Activated CD8-positive, alpha-beta memory T cell treated with anti-CD3 and anti-CD28 coated beads, Interleukin-2, amount 50 U/mL, for 24 hours (primary cell): ENCODE data around the gene RNF125.

ENCODE experiments used
- DNase-seq: peaks from one replicate; pipeline ENCODE4 v3.0.0-alpha.2; 2020; ENCODE audit errors: extremely low read depth

The RNF125 gene

DNA sequence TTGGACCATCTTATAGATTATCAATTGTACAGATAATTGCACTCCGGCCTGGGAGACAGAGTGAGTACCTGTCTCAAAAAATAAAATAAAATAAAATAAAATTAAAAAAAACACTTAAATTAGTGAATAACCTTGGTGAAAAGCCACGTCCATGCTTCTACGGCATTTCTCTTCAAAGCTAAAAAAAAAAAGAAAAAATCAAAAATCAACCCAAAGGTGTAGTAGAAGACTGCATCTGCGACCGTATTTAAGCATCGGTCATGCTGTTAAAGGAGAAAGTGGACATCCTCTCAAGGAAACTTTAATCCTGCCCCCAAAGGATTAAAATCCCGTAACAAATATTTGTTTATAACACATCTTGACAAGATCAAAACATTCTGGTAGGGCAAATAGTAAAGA lies 72.7 kb downstream of the RNF125 start:
- no peak for DNase-seq

DNA sequence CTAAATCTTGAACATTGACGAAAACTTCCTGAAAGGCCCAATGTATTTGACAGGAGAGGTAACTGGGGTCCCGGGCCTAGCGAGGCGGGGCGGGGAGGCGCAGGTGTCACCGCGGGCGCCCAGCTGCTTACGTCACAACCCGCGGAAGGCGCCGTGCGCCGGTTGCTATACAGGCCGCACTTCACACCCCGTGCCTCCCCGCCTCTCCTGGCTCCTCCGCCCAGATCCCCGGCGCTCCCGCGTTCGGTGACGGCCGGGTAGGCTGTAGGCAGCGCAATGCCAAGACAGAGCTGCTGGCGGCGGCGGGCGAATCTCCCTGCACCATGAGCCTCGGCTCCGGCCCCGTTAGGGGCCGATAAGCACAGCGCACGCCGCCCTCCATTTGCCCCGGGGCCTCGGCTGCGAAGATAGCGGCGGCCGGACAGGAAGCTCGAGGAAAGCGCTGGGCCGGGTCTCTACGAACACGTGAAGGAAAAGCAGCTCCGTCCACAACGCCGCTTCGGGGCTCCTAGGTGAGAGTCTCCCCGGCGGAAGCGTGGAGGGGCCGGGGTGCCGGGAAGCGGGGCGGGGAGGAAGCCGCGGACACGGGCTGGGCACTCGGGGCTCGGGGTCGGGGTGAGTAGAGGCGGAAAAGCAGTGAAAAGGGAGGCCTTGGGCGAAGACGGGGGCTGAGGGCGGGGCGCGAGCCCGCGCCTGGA lies 73.2 kb downstream of the RNF125 start, which contains the start of gene RNF138:
RNF138 (plus strand) TSS at position 151 of the 698 bp plus-strand sequence. CDS start 903 bp downstream, outside the sequence.
- DNase-seq, result peak; percentile 65

DNA sequence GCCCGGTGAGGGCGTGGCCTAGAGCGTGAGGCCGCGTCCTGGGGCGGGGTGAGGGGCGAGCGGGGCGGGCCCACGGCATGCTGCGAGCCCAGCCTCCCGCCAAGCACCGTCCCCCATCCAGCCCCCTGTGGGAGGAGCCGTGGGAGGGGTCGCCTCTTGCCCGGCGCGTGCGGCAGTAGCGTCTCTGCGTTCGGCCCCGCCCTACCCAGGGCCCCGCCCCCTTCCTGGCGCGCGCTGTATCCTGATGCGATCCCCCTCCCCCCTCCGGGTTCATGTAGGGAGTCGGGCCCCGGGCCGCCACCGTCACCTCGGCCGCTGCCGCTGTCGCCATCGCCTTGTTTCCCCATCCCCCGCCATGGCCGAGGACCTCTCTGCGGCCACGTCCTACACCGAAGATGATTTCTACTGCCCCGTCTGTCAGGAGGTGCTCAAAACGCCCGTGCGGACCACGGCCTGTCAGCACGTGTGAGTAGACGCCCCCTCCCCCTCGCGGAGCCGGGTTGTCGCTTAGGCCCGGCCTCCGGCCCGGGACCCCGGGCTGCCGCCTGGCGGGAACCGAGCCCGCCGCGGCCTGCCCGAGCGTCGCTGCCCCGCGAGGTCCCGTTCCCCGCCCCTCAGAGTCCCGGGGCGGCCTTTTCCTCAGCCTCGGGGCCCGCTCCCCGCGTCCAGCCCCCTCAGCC lies 73.9 kb downstream of the RNF125 start:
- peak; percentile 99 for DNase-seq

DNA sequence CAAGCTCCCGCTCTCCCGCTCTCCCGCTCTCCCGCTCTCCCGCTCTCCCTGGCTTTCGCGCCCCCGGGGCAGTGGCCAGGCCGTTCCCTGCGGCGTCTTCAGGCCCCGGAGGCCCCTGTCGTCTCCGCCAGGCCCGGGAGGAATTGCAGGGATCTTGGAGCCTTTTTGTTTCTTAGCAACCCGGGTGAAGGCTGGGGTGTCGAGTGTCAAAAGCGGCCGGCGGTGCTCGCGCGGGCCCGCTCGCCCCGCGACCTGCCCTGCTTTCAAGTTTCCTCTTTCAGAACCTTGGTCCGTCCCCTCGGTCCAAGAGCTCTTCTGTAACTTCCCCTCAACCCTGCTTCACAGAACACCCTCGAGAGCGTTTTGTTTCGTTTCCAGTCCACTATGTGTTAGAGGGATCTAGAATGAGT lies 74.5 kb downstream of the RNF125 start:
- no peak for DNase-seq

DNA sequence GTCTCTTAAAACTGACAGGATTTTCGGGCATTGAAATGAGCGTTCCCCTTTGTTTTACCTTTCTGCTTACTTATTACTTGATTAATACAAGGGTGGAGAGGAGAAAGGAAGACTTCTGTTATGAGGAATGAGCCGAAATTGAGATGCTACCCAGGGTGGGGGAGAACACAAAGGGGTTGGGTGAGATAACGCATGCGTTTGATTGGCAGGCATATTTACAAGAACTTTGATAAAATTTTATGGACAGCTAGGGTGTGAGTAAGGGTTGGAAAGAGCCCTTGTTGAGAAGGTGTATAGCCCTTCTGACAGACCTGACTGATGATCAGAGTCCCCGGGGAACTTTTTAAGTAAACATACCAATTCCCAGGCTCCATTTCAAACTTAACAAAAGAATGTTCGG lies 74.9 kb downstream of the RNF125 start:
- DNase-seq, result no peak

DNA sequence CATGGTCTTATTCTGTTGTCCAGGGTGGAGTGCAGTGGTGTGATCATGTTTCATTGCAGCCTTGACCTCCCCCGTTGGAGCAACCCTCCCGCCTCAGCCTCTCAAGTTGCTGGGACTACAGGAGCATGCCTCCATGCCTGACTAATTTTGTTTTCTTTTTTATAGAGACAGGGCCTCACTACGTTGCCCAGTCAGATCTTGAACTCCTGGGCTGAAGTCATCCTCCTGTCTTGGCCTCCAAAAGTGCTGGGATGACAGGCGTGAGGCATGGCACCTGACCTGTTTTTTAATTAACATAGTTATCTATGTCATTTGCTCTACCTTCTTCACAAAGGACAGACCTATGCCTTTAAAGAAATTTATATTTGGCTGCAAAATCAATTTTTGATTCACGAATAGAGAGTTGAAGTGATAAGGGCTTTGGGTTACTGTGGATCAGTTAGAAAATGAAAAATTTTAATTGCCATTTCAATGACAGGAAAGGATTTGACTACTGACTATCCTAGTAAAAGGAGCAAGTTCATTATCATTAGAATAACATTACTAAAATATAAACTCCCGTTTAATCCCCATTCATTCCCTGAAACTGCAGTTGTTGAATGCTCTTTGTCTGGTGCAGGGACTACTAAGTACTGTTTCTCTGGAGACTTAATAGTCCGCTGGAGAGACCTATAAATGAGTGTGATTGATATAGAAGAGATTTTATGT lies 76.7 kb downstream of the RNF125 start:
- no peak for DNase-seq

DNA sequence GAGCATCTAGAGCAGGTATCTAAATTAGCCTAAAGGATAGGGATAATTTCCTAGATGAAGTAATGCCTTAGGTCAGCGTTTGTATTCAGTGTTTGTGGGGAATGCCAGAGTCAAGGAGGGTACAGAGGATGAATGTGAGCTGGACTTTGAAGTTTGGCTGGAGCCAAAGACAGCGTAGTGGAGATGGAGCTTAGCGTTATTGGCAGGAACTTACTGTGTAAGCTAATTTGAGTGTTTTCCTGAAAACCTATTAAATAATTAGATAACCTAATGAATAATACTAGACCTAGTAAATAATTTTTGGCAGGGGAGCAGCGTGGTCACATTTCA lies 77.2 kb downstream of the RNF125 start:
- DNase-seq, result no peak

DNA sequence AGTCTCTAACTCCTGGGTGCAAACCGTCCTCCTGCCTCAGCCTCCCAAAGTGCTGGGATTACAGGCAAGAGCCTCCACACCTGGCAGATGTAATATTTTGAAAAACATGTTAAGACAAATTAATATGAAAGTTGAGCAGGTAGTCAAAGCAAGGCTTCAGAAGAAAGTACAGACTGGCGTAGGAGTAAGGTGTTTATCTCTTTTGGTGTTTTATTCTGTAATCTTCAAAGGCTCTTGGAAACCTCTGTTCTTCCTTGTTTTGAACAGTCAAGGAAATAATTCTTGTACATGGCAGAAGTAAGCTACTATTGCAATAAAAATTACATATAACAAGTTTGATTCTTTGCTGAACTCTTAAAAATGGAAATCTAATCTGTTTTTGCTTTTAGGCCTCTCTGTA lies 78.3 kb downstream of the RNF125 start:
- DNase-seq, result no peak

DNA sequence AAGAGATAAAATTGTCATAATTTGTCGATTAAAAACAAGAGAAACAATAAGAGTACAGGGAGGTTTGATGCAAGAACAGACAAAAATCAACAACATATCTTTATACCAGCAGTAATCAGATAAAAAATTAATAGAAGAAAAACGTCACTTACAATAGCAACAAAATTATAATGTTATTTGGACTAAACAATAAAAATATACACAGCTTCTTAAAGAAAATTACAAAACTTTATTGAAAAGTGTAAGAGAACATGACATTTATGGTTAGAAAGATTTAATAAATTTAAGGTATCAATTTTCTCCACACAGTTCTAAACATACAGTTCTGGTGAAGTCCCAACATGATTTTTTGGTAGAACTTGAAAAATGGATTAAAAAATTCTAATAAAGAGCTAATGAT lies 85.9 kb downstream of the RNF125 start:
- DNase-seq, result no peak

DNA sequence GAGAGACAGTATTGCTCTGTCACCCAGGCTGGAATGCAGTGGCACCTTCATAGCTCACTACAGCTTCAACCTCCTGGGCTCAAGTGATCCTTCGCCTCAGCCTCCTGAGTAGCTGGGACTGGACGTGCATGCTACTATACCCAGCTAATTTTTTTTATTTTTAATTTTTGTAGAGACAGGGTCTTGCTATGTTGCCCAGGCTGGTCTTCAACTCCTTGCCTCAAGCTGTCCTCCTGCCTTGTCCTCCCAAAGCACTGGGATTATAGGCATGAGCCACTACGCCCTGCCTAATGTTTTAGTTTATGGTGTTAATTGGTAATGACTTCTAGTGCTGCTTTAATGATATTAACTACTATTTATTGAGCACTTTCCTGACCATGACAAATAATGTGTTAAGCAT lies 91.4 kb downstream of the RNF125 start:
- no peak for DNase-seq

DNA sequence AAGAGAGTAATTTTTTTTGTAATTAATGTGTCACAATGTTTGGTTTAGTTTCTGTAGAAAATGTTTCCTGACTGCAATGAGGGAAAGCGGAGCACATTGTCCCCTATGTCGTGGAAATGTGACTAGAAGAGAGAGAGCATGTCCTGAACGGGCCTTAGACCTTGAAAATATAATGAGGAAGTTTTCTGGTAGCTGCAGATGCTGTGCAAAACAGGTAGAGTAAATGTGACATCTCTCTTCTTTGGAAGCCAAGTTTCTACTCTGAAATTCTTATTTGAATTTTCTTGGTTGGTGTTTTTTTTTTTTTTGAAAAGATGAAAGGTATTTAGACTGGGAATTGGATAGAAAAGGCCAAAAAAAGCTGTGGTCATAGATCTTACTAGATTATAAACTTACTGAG lies 93.1 kb downstream of the RNF125 start:
- DNase-seq, result no peak

DNA sequence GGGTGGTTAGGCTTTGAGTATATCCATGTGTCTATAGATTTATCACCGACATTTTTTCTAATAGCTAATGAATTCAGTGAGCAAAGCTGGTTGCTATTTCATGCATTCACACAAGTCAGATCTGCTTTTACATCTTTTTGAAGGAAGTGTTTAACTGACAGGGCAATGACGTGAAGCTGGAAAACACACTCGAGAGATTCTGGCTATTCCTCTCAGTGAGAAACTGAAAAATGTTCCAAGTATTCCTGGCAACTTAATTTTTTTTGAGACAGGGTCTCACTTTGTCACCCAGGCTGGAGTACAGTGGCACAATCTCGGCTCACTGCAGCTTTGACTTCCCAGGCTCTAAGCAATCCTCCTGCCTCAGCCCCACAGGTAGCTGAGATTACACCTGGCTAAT lies 94.2 kb downstream of the RNF125 start:
- no peak for DNase-seq

DNA sequence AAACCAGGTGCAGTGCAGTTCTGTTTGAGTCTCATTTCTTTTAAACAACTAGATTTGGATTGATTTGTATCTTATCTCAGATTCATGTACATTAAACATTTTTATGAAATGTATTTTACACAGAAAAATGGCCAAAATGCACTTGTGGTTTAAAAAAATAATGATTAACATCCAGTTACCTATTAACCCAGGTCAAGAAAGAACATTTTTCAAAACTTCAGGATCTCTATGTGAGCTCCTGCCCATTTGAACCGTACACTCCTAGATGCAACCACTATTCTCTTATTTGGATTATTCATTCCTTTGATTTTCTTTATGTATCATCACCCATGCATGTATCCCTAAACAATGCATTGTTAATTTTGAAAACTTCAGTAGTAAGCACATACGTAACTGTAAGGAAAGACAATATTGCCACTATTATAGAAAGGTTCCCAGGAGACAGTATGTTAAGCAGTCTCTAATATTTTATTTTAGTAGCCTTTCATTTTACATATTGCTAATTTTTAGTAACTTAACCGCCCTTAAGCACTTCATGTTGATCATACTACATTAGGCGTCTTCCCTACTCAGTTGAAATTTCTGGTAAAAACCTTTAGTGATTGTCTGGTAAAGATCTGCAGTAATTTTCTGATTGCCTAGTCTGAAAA lies 95.8 kb downstream of the RNF125 start:
- no peak for DNase-seq

DNA sequence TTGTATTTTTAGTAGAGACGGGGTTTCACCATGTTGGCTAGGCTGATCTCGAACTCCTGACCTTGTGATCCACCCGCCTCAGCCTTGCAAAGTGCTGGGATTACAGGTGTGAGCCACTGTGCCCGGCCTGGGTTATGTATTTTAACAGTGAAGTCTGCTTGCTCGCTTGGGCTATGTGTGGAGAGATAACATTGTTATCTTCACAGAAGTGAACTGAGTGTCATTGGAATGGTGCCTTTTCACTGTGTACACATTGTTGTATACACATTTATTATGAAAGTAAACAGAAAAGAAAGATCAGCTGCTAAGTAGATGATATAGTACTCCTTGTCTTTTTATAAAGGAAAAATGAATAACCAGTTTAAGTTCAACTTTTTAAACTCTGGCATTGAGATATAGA lies 103.4 kb downstream of the RNF125 start:
- DNase-seq, result no peak
